OCI-LY1 (cell line): ENCODE measurements around the gene HYAL2.

Source experiments
- EZH2 ChIP-seq: fragments of 200-600 bp; sonication (generic), shearing (Covaris generic); IDR thresholded peaks from 2 replicates; pipeline ENCODE4 v1.8.0; 2017; ENCODE audit warnings: borderline replicate concordance, mixed run types, mild to moderate bottlenecking, antibody characterized with exemption, low read length, moderate library complexity, mixed read lengths
- TF ChIP-seq, protein P1 (sequence below): fragments of 200-600 bp; sonication (generic), shearing (Covaris generic); IDR thresholded peaks from 2 replicates; pipeline ENCODE4 v1.5.1; 2017; ENCODE audit warnings: mild to moderate bottlenecking, antibody characterized with exemption, low read length, moderate library complexity, mixed read lengths

DNA sequence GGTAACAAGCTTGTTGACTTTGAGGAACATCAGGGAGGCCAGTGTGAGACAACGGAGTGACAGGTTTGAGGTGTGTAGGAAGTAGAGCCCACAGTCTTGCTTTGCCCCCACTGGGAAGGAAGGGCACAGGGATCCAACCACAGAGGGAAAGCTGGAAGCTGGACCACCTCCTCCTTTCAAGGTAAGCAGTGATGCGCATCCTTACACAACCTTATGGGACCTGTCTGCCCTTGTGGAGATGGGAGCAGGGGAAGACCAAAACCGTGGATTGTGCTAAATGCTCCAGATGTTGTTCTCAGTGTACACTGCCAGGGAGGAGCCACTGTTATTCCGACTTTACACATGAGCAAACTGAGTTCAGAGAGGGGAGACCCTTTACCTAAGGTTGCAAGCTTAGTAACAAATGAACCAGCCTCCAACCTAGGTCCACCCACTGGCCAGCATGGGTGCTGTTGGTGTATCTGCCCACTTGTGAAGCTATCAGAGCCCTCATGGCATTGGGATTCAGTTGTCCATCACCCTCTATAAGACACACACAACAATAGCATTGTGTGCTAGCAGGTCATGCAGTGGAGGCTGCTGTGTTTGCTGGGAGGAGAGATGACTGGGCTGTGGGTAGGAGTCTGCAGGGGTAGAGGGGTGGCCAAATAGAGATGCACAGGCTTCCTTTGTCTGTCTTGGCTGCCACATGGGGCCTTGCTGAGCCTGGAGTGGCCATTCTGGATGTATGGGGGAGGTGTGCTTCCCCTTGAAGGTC is 44.2 kb downstream of the HYAL2 start:
- TF ChIP-seq, protein P1, sequence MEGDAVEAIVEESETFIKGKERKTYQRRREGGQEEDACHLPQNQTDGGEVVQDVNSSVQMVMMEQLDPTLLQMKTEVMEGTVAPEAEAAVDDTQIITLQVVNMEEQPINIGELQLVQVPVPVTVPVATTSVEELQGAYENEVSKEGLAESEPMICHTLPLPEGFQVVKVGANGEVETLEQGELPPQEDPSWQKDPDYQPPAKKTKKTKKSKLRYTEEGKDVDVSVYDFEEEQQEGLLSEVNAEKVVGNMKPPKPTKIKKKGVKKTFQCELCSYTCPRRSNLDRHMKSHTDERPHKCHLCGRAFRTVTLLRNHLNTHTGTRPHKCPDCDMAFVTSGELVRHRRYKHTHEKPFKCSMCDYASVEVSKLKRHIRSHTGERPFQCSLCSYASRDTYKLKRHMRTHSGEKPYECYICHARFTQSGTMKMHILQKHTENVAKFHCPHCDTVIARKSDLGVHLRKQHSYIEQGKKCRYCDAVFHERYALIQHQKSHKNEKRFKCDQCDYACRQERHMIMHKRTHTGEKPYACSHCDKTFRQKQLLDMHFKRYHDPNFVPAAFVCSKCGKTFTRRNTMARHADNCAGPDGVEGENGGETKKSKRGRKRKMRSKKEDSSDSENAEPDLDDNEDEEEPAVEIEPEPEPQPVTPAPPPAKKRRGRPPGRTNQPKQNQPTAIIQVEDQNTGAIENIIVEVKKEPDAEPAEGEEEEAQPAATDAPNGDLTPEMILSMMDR: no peak
- TF ChIP-seq EZH2: no peak
